Measurements from ENCODE around the gene FITM2.

FITM2 gene

GRCh38 chr20:44282192-44282591 lies 28.8 kb downstream of the FITM2 start:
- no peak overlapping the region for H3K4me3 ChIP-seq (ENCODE audit: low read depth, low read length)
- TF ChIP-seq CTCF (IDR thresholded peaks at IDR 0.05; ENCODE audit: insufficient read depth, low read length, missing control alignments), result no peak
- no peak for DNase-seq (ENCODE audit: low read depth, low spot score)
- ChIA-PET POLR2A (no interaction called here), CTCF (interaction anchor here (1.0 to 3.9 kb wide), 7 partner anchors 22 to 70 kb away, joined by 3 to 17 read pairs (median 3); partner anchors contain the start of gene FITM2)

GRCh38 chr20:44280387-44280786 lies 30.6 kb downstream of the FITM2 start:
- no peak overlapping the region for H3K4me3 ChIP-seq (ENCODE audit: low read depth, low read length)
- POLR2A ChIA-PET, result no interaction called here
- no peak for DNase-seq (ENCODE audit: low read depth, low spot score)
- TF ChIP-seq CTCF (IDR thresholded peaks at IDR 0.05; ENCODE audit: insufficient read depth, low read length, missing control alignments), result no peak
- CTCF ChIA-PET, result interaction anchor here (3.9 kb wide), 1 partner anchor 31 kb away, joined by 17 read pairs; the partner anchor contains the start of gene FITM2

- peak; percentile 29 for DNase-seq (ENCODE audit: low read depth, low spot score)
- POLR2A ChIA-PET, result no interaction called here
- H3K4me3 ChIP-seq (ENCODE audit: low read depth, low read length), result no peak overlapping the region
- TF ChIP-seq CTCF (IDR thresholded peaks at IDR 0.05; ENCODE audit: insufficient read depth, low read length, missing control alignments), result no peak
- CTCF ChIA-PET, result interaction anchor here (0.9 to 1.1 kb wide), 2 partner anchors 32 to 62 kb away, joined by 4 read pairs; partner anchors contain the start of gene FITM2
Observed at GRCh38 chr20:44279228-44279627, 31.8 kb downstream of the FITM2 start.

- no peak for DNase-seq (ENCODE audit: low read depth, low spot score)
- H3K4me3 ChIP-seq (ENCODE audit: low read depth, low read length), result no peak overlapping the region
- ChIA-PET CTCF (no interaction called here), POLR2A (no interaction called here)
- TF ChIP-seq CTCF (IDR thresholded peaks at IDR 0.05; ENCODE audit: insufficient read depth, low read length, missing control alignments), result no peak
Observed at GRCh38 chr20:44274303-44275017, 36.5 kb downstream of the FITM2 start.

- ChIA-PET POLR2A (no interaction called here), CTCF (no interaction called here)
- H3K4me3 ChIP-seq (ENCODE audit: low read depth, low read length), result no peak overlapping the region
- TF ChIP-seq CTCF (IDR thresholded peaks at IDR 0.05; ENCODE audit: insufficient read depth, low read length, missing control alignments), result no peak
- DNase-seq (ENCODE audit: low read depth, low spot score), result no peak
Observed at GRCh38 chr20:44273231-44274215, 37.5 kb downstream of the FITM2 start.
